Middle frontal gyrus (tissue), 1 donor: ENCODE measurements around the gene ZFP28.

Source experiments
- DNase-seq: peaks from one replicate; pipeline ENCODE4 v3.0.0-alpha.2; 2015; ENCODE audit warnings: low spot score; ENCODE audit errors: extremely low spot score

ZFP28 gene

DNA sequence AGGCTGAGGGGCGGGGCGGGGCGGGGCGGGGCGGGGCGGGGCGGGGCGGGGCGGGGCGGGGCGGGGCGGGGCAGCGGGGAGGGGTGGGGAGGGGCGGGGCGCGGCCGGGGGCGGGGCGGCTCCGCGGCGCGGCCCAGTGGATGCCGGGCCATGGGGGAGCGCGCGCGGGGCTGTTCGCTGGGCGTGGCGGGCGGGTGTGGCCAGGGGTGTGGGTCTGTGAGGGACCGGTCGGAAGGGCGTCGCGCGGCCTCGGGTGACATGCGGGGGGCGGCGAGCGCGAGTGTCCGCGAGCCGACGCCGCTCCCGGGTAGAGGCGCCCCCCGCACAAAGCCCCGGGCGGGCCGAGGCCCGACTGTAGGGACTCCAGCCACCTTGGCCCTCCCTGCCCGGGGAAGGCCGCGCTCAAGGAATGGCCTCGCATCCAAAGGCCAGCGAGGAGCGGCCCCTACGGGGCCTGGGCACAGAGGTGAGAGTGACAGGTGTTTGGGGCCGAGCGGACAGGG, at the start of gene ZFP28:
Gene ZFP28, plus strand, starts transcription at position 188 of the 503 bp plus-strand sequence. Its CDS starts 71 bp downstream, at position 259.
- no peak for DNase-seq

DNA sequence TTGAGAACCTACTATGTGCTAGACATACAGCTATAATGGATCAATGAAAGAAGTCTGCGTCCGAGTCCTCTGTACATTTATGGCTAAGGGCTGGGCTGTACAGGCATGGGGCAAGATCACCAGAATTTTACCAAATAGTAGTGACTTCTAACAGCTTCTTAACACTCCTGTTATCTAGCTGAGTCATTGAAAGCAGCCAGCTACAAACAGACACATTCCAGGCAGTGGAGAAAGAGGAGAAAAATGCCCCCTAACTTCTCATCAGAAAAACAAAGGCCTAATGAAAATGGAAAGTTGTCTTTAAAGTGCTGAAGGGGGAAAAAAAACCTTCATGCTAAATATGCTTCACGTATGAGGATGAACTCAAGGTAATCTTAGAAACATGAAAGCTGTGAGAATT, 47.3 kb upstream of the ZFP28 start:
- DNase-seq, result no peak

DNA sequence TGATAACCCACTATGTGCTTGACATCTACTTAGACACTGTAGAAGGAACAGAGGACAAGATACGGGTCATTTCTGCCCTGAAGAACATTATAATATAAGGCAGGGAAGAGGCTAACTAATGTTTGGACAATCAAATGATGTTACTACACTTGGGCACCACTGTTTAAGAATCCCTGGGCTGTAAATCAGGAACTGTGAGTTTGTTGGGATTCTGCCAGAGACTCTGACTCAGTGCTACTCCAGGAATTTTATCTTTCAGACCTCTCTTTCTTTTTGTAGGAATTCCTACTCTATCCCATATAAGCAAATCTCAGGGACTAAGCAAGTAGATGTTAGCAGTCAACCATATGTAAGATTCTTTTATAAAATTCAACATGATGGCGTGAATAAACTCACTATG, 34.2 kb upstream of the ZFP28 start:
- no peak for DNase-seq

DNA sequence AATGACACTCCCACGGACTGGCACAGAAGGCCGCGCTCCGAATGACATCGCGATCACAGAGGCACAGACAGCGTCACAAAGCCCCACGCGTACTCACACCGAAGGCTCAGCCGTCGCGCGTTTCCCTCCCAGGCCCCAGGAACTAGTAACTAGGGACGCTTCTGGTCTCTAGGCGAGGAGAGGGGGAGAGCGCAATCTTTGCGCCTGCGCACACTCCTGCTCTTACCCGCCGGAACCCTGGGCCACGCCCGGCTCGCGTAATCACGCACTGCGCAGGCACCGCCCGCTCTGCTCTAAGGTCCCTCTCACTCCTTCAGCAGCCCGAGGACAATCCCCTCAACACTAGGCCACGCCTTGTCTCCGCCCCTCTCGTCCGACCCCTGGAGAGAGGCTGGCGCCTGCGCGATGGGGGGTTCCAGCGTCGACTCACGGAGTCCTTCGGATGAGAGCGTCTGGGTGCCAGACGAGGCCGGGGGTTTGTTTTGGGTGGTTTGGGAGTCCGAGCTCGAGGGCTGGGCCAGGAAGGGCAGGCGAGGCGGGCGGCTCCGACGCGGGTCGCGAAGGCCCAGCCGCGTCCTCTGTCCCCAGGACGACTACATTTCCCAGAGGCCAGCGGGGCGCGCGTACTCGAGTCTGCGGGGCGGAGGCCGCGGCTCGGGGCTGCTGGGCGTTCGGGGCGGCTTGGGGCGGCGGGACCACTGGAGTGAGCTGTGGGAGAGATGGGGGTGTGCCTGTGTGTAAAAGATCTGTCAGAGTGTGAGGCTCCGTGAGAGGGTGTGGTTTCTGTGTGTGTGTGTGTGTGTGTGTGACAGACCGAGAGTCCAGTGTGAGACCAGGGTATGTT, 31.1 kb upstream of the ZFP28 start, which contains the start of gene ZNF471:
Gene ZNF471, plus strand, starts transcription at position 410 of the 844 bp plus-strand sequence. CDS start 3,717 bp downstream, outside the sequence.
- DNase-seq, result peak; percentile 98

DNA sequence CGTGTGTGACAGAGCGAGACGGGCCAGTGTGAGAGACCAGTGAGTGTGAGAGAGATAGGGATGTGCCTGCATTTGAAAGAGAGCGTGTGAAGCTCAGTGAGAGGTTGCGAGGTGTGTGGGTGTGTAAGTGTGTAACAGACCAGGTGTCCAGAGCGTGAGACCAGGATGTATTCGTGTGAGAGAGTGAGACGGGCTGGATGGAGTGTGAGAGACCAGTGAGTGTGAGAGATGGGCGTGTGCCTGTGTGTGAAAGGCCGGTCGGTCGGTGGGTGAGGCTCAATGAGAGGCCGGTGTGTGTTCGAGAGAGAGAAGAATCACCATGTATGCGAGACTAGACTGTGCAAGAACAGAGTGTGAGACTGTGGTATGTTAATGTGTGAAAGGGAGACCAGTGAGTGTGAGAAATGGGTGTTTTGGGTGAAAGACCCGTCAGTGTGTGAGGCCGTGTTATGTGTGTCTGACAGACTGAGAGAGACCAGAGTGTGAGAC, 30.4 kb upstream of the ZFP28 start:
- DNase-seq, result no peak

DNA sequence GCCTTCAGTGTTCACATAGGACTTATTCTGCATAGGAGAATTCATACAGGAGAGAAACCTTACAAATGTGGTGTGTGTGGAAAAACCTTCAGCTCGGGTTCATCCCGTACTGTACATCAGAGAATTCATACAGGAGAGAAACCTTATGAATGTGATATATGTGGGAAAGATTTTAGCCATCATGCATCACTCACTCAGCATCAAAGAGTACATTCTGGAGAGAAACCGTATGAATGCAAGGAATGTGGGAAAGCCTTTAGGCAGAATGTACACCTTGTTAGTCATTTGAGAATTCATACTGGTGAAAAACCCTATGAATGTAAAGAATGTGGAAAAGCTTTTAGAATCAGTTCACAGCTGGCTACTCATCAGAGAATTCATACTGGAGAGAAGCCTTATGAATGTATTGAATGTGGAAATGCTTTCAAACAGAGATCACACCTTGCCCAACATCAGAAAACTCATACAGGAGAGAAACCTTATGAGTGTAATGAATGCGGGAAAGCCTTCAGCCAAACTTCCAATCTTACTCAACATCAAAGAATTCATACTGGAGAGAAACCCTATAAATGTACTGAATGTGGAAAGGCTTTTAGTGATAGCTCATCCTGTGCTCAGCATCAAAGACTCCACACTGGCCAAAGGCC, 13.4 kb upstream of the ZFP28 start:
- no peak for DNase-seq

DNA sequence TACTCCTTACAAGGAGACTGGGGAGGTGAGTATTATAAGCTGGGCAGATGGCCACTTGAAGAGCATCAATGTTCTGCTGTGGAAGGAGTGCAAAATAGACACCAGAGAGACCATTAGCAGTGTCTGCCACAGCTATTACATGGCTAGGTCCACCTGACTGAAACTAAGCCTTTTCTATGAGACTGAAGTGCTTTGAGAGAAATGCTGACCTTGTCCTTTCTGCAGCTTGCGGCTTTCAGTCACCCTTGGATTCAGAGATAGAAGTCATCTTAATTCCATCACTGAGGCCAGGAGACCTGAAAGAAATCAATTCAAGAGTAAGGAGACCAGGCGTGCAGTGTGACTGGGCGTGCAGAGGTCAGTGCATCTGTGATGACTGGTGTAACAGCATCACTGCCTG, 1.3 kb upstream of the ZFP28 start:
- DNase-seq, result no peak

DNA sequence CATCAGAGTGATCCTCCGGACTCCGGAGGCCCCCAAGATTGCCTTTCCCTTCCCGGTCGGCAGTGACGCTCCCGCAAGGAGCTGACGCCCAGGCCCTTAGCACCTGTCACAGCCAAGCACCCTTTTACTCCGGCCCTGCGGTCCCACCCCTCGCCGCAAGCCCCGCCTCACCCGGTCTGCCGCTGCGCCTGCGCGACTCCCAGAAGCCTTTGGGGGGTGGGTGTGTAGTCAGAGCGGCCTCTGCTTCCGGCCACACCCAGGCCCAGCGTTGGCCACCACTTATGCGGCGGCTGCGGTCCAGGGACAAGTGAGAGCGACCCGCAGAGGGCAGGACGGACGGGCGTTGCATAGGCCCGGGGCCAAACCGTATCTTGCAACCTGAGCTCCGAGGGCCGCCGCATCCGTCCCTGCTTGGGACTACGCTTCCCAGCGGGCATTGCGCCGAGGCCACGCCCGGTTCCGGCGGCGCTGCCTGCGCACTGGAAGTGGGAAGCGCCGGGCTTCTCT, 441 bp upstream of the ZFP28 start:
- peak; percentile 64 for DNase-seq

DNA sequence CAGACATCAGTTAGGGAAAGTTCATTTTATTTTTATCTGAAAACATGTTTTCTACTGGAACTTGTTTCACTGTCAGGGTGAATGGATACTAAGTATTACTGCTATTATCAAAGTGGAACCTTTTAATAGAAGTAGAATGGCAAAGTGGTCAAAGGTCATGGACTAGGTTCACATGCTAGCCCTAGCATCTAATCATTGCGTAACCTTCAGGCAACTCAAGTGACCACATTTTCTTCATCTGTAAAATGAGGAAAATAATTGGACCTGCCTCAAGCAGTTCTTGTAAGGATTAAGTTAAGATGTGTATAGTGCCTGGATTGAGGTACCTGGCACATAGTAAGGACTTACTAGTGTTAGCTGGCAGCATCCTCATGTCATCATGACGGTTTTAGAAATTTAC, 5.0 kb downstream of the ZFP28 start:
- no peak for DNase-seq

DNA sequence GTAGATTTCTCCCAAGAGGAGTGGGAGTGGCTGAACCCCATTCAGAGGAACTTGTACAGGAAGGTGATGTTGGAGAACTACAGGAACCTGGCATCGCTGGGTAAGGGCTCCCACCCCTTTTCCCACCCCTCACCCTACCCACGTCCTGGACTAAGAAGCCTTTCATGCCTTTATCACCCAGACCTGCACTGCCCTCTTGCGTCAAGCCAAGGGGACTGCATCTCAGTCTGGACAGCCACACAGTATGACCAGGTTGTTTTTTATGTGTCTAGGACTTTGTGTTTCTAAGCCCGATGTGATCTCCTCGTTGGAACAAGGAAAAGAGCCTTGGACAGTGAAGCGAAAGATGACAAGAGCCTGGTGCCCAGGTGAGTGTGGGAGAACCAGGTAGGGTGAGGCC, 8.8 kb downstream of the ZFP28 start:
- no peak for DNase-seq

DNA sequence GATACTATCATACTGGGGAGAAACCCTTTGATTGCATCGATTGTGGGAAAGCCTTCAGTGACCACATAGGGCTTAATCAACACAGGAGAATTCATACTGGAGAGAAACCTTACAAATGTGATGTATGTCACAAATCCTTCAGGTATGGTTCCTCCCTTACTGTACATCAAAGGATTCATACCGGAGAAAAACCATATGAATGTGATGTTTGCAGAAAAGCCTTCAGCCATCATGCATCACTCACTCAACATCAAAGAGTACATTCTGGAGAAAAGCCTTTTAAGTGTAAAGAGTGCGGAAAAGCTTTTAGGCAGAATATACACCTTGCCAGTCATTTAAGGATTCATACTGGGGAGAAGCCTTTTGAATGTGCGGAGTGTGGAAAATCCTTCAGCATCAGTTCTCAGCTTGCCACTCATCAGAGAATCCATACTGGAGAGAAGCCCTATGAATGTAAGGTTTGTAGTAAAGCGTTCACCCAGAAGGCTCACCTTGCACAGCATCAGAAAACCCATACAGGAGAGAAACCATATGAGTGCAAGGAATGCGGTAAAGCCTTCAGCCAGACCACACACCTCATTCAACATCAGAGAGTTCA, 15.6 kb downstream of the ZFP28 start:
- DNase-seq, result no peak

DNA sequence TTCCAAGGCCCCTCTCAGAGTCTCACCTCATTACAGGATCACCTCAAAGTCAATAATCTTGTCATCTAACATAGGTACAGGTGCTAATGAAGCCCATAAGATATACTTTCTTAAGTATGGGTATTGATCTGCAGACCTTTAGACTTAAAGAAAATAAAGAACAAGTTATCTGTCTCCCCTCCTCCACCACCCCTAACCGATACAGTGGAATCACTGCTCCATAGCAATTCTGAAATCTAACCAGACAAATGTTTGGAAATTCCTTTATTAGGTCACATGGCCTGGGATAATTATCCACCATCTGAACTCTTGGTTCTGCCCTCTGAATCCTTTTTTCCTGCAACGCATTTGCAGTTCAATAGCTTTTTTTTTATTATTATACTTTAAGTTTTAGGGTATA, 24.0 kb downstream of the ZFP28 start:
- no peak for DNase-seq

DNA sequence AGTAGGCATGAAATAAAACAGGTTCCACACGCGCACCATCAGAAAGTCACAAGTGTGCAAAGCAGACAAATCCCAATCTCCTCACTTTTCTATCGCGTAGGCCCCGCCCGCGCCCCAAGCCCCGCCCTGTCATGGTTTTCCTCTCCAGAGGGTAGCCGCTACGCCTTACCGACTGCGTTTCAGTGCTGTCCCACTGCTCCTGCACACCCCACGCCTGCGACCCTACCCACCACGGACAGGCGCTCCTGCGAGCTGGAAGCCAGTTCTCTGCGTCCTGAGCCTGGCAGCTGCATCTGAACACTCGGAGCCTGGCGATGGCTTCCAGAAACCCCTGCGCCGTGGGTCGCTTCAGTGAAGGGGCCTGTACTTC, 28.1 kb downstream of the ZFP28 start:
- peak; percentile 7 for DNase-seq

DNA sequence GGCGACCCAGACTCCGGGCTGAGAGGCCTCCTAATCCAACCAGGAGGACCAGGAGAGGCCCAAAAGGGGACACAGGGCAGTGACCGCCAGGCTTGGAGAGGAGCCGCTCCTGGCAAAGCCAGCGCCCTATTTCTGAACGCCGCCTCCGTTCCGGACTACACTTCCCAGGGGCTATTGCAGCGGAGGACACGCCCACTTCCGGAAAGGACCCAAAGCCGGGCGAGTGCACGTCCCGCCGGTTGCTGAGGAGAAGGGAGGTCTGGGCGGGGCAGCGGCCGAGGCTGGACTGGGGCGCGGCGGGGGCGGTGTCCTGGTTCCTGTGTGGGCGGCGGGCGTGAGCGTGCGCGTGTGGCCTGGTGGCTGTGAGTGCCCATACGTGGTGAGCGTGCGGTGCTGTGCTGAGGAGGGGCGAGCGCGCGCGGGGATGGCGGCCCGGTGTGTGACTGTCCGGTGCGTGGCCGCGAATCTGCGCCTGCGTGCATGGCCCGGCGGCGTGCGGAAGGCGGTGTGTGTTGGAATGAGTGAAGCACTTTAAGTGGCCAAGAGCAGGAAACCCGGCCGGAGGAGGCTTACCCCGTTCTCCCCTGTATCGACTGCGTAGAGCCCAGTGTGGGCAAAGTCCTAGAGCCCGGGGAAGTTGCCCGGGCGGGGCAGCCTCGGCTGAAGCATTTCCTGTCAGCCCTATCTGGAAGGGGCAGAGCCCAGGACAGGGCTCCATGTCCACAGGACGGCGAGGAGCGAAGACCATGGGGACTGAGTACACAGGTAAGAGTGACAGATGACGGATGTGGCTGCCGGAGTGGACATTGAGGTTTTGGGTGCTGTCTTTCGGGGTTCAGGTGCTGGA, 28.7 kb downstream of the ZFP28 start, which contains the start of gene ZNF470:
Gene ZNF470, plus strand, starts transcription at position 195 of the 847 bp plus-strand sequence. CDS start 2,844 bp downstream, outside the sequence.
- peak; percentile 88 for DNase-seq

DNA sequence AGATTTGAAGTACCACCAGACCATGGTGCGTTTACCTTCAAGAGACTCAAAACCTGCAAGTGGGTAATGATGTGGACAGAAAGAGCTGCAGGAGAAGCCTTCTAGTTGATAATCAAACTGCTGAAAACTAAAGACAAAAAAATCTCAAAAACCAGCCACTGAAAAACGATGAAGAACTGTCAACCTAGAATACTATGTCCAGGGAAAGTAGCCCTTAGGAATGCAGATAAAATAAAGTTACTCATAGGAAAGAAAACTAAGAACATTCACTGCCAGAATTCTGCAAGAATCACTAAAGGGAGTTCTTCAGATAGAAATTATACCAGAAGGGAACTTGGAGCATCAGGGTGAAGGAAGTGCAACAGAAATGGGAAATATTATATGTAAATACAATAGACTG, 33.8 kb downstream of the ZFP28 start:
- DNase-seq, result no peak

DNA sequence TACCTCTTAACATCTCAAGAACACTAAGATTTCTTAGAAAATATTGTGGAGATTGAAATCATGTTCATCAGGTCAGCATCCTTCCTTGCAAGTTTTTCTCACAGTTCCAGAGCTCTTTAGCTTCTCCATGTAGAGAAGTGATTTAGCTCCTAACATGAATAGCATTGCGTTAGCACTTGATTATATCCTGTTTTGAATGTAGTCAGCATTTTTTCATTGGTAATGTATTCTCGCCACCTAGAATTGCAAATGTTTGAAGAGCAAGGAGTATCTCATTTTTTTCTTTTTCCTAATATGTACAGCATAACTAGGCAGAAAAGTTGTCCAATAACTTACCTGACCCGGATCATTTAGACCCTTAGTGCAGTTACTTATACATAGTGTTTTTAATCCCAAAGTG, 35.2 kb downstream of the ZFP28 start:
- DNase-seq, result no peak

DNA sequence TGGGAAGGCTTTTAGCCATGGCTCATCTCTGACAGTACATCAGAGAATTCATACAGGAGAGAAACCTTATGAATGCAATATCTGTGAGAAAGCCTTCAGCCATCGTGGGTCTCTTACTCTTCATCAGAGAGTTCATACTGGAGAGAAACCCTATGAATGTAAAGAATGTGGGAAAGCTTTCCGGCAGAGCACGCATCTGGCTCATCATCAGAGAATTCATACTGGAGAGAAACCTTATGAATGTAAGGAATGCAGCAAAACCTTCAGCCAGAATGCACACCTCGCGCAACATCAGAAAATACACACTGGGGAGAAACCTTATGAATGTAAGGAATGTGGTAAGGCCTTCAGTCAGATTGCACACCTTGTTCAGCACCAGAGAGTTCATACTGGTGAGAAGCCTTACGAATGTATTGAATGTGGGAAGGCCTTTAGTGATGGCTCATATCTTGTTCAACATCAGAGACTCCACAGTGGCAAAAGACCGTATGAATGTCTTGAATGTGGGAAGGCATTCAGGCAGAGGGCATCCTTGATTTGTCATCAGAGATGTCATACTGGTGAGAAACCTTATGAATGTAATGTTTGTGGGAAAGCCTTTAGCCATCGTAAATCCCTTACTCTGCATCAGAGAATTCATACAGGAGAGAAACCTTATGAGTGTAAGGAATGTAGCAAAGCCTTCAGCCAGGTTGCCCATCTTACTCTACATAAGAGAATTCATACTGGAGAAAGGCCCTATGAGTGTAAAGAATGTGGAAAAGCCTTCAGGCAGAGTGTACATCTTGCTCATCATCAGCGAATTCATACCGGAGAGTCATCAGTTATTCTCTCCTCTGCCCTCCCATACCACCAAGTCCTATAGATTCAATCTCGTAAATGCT, 39.2 kb downstream of the ZFP28 start:
- no peak for DNase-seq

DNA sequence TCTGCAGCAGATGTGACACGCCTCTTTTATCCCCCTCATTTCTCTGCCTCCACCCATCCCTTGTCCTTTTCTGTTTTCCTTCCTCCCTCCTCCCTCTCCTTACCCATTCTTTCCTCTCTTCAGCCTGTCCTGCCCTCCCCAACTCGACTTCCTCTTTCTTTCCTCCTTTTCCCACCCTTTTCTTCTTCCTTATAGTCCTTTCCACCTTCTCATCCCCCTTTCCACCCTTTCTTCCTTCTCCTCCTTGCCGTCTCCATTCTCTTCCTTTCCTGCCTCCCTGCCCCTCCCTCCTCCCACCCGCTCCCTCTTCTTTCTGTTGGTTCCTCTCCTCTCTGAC, 55.7 kb downstream of the ZFP28 start:
- no peak for DNase-seq

DNA sequence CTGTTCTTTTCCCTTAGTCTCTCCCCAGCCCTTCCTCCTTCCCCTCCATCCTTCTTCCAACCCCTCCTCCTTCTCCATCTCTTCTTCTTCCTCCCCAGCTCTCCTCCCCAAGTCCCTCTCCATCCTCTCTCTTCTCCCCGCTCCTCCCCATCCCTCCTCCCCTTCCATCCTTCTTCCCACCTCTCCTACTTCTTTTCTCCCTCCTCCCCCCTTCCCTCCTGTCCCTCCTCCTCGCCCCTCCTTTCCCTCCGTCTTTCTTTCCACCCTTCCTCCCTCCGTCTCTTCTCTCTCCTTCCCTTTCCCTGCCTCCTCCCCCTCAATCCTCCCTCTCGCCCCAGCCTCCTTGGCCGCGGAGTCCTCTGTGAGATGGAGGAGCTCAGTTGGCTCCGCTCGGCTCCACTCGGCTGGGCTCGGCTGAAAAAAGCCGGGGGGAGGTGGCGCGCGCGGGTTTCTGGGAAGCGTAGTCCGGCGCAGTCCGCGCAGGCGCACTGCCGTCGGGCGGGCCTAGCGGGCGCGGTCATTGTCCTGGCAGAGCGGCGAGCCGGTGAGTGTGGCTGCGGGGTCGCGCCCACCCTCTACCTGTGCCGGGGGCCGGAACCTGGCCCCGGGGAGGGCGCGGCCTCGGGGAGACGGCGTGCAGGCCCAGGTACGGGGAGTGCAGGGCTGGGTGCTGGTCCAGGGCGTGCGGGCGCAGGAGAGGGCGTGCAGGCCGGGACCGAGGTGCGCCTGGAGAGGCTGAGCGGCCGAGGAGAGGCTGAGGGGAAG, 56.2 kb downstream of the ZFP28 start, which contains the start of gene ZNF71:
Gene ZNF71, plus strand, starts transcription at position 520 of the 765 bp plus-strand sequence. CDS start 6,257 bp downstream, outside the sequence.
- DNase-seq, result peak; percentile 77
